Brain microvascular endothelial cell (primary cell): ENCODE data around the gene LIPG.

Source experiments
- DNase-seq: peaks from one replicate; pipeline ENCODE4 v3.0.0-alpha.2; 2020
- H3K27ac ChIP-seq: fragments of 250-450 bp; sonication (Bioruptor Pico); 2 replicates; pipeline ENCODE4 v1.5.1; 2020; ENCODE audit warnings: mild to moderate bottlenecking, moderate library complexity
- H3K27me3 ChIP-seq: fragments of 250-450 bp; sonication (Bioruptor Pico); replicated peaks from 2 replicates; pipeline ENCODE4 v1.5.1; 2020; ENCODE audit warnings: mild to moderate bottlenecking
- H3K36me3 ChIP-seq: fragments of 250-450 bp; sonication (Bioruptor Pico); replicated peaks from 2 replicates; pipeline ENCODE4 v1.5.1; 2020; ENCODE audit warnings: mild to moderate bottlenecking
- H3K4me3 ChIP-seq: 2 replicates; pipeline ENCODE4 v1.5.1; 2011; ENCODE audit warnings: low read depth, mild to moderate bottlenecking, control low read depth, low read length, moderate library complexity
- in situ Hi-C: cut with HindIII; loops from 2 replicates; pipeline ENCODE4 v1.10.0; 2017; ENCODE audit warnings: low sequenced_read_pairs, low pct_ligation_motif_present
- TF ChIP-seq, protein P1 (sequence below): IDR thresholded peaks from 2 replicates; pipeline ENCODE4 v1.5.1; 2011; ENCODE audit warnings: low read depth, mild to moderate bottlenecking, moderate library complexity, low read length, control low read depth, inconsistent platforms; ENCODE audit errors: missing control alignments

The LIPG gene

DNA sequence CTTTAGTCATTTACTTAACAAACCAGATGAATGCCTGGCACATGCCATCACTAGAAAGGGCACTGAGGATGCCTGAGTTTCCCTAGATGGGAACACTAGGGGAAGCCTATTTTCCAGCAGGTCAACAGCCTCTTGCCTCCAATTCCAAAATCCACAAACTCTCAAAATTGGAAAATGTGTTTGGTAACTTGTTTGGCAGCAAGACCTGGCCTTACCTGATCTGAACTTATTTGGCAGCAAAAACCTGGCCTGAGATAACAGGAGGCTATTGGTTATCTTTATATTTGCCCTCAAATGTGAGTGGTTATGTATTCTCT lies 2.6 kb downstream of the LIPG start:
- Histone ChIP-seq H3K27ac (no peak overlapping the region), H3K4me3 (no peak overlapping the region), H3K27me3 (peaks cover 23% of the 10 kb centered on the region), H3K36me3 (no peaks in the 10 kb centered on the region)
- TF ChIP-seq, protein P1, sequence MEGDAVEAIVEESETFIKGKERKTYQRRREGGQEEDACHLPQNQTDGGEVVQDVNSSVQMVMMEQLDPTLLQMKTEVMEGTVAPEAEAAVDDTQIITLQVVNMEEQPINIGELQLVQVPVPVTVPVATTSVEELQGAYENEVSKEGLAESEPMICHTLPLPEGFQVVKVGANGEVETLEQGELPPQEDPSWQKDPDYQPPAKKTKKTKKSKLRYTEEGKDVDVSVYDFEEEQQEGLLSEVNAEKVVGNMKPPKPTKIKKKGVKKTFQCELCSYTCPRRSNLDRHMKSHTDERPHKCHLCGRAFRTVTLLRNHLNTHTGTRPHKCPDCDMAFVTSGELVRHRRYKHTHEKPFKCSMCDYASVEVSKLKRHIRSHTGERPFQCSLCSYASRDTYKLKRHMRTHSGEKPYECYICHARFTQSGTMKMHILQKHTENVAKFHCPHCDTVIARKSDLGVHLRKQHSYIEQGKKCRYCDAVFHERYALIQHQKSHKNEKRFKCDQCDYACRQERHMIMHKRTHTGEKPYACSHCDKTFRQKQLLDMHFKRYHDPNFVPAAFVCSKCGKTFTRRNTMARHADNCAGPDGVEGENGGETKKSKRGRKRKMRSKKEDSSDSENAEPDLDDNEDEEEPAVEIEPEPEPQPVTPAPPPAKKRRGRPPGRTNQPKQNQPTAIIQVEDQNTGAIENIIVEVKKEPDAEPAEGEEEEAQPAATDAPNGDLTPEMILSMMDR = no peak
- in situ Hi-C loops = no loop called here
- DNase-seq = no peak

DNA sequence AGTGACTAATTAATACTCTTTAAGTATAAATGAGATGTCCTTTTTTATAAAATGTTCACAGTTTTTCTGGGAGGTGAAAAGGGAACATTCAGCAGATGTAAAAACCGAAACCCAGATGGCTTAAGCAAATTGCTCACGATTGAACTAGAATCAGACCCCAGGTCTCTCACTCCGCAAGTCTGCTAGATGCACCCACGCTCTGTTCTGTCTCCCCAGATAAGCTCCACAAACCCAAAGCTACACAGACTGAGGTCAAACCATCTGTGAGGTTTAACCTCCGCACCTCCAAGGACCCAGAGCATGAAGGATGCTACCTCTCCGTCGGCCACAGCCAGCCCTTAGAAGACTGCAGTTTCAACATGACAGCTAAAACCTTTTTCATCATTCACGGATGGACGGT lies 3.2 kb downstream of the LIPG start:
- Histone ChIP-seq H3K27me3 (peaks cover 21% of the 10 kb centered on the region), H3K4me3 (no peak overlapping the region), H3K36me3 (no peaks in the 10 kb centered on the region), H3K27ac (no peak overlapping the region)
- no peak for DNase-seq
- TF ChIP-seq, protein P1 = no peak
- in situ Hi-C loops = no loop called here

DNA sequence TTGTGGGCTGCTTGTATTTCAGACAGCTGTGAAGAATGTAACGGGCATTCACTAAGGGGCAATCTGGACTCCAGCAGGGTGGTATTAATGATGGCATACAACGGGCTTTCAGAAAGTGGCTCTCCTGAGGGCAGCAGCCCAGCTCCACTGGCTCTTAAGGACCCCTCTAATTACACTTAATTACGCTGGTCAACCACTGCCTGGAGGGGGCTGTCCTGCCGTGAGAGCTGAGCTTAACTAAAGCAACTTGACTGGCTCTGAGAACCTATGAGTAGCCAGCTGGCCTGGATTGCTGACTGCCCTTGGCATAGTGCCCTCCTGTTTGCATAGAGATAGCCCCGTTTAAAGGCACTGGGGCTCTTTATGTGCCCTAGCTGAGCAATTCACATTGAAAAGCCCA lies 3.8 kb downstream of the LIPG start:
- H3K27ac ChIP-seq = no peak overlapping the region
- peaks cover 16% of the 10 kb centered on the region for H3K27me3 ChIP-seq
- in situ Hi-C loops = no loop called here
- TF ChIP-seq, protein P1 = no peak
- no peaks in the 10 kb centered on the region for H3K36me3 ChIP-seq
- H3K4me3 ChIP-seq = no peak overlapping the region
- DNase-seq = no peak

DNA sequence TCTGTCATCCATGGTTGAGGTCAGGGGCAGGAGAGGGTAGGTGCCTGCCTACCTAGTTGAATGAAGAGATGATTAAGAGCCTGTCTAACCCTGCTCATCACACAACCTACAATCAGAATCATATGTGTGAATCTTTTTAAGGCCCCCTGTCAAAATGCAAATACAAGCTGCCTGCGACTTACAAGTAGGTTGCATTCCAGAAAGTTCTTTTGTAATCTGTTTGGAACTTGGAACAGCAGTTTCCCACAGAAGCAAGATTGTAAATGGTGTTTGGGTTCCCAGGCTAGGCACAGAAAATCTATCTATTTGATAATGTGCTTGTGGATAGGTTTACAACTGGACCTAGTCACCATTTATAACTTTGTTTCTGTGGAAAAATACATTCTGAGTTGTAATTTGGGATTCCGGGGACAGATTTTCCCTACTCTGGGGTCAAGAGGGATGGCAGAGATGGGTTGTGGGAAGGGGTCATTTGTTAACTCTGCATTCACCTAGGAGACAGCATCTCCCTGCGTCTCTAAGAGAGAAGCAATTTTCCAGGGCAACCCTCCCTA lies 4.4 kb downstream of the LIPG start:
- Histone ChIP-seq H3K4me3 (no peak overlapping the region), H3K27me3 (peaks cover 9% of the 10 kb centered on the region), H3K27ac (no peak overlapping the region), H3K36me3 (no peaks in the 10 kb centered on the region)
- in situ Hi-C loops = no loop called here
- TF ChIP-seq, protein P1 = no peak
- no peak for DNase-seq

DNA sequence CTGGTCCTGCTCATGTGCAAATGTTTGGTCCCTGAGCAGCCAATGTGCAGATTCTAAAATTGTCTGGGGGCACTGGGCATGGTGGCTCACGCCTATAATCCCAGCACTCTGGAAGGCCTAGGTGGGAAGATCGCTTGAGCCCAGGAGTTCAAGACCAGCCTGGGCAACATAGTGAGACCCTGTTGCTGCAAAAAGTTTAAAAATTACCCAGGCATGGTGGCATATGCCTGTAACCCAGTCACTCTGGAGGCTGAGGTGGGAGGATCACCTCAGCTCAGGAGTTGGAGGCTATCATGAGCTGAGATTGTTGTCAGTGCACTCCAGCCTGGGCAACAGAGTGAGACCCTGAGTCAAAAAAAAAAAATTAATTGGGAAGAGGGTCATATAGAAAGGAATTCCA lies 5.1 kb downstream of the LIPG start:
- Histone ChIP-seq H3K27me3 (peaks cover 6% of the 10 kb centered on the region), H3K36me3 (no peaks in the 10 kb centered on the region), H3K27ac (no peak overlapping the region), H3K4me3 (no peak overlapping the region)
- DNase-seq = no peak
- in situ Hi-C loops = no loop called here
- TF ChIP-seq, protein P1 = no peak

DNA sequence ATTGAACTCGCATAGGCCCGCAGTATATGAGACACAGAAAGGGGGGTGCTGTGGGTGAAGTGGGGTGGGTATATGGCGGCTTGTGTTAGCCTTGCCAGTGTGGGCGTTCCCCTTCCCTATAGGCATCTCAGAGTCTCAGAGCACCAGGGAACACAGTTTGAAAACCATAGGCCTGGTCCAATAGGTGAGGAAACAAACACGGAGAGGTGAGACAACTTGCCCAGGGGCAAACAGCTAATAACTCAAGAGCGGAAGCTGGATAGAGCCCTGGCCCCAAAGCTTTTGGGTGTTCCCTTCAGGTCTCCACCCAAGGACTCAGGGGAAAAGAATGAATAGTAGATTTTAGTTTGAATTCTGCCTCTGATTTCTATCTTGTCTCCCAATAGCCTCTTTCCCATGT lies 7.9 kb downstream of the LIPG start:
- no peak for DNase-seq
- TF ChIP-seq, protein P1 = no peak
- no peaks in the 10 kb centered on the region for H3K27me3 ChIP-seq
- H3K27ac ChIP-seq = no peak overlapping the region
- in situ Hi-C loops = no loop called here
- H3K4me3 ChIP-seq = no peak overlapping the region
- H3K36me3 ChIP-seq = no peaks in the 10 kb centered on the region
